Activated effector memory CD4-positive, alpha-beta T cell treated with anti-CD3 and anti-CD28 coated beads, Interleukin-2, amount 50 U/mL, for 16 hours (primary cell): ENCODE measurements around the gene COX4I2.
"Not testable (repeated sequence)": the region's sequence is repeated elsewhere in the genome, so short reads cannot be mapped to it uniquely, and the experiment has no call there.

Source experiments
- DNase-seq: peaks from one replicate; pipeline ENCODE4 v3.0.0-alpha.2; 2020

COX4I2 gene

GRCh38 chr20:31608251-31608945 lies 29.3 kb upstream of the COX4I2 start:
- DNase-seq = no peak

GRCh38 chr20:31612271-31612640 lies 25.5 kb upstream of the COX4I2 start:
- DNase-seq = not testable (repeated sequence)

- no peak for DNase-seq
Measured at GRCh38 chr20:31615416-31615815, 22.3 kb upstream of the COX4I2 start.

- no peak for DNase-seq
Measured at GRCh38 chr20:31617432-31618104, 20.1 kb upstream of the COX4I2 start.

GRCh38 chr20:31620246-31620645 lies 17.5 kb upstream of the COX4I2 start:
- DNase-seq = no peak

- DNase-seq = not testable (repeated sequence)
Measured at GRCh38 chr20:31623123-31623505, 14.6 kb upstream of the COX4I2 start.

GRCh38 chr20:31626534-31626933 lies 11.2 kb upstream of the COX4I2 start:
- DNase-seq = not testable (repeated sequence)

- not testable (repeated sequence) for DNase-seq
Measured at GRCh38 chr20:31628057-31628456, 9.7 kb upstream of the COX4I2 start.

- no peak for DNase-seq
Measured at GRCh38 chr20:31630187-31630790, 7.4 kb upstream of the COX4I2 start.

- no peak for DNase-seq
Measured at GRCh38 chr20:31632548-31633338, 5.0 kb upstream of the COX4I2 start.

GRCh38 chr20:31633339-31633914 lies 4.3 kb upstream of the COX4I2 start:
- no peak for DNase-seq

- DNase-seq = no peak
Measured at GRCh38 chr20:31638317-31638716, 605 bp downstream of the COX4I2 start.

- DNase-seq = no peak
Measured at GRCh38 chr20:31638816-31639215, 1.1 kb downstream of the COX4I2 start.

GRCh38 chr20:31640259-31640658 lies 2.5 kb downstream of the COX4I2 start:
- DNase-seq = no peak

GRCh38 chr20:31641391-31641790 lies 3.7 kb downstream of the COX4I2 start:
- DNase-seq = no peak

GRCh38 chr20:31642837-31643236 lies 5.1 kb downstream of the COX4I2 start:
- no peak for DNase-seq

- no peak for DNase-seq
Measured at GRCh38 chr20:31643522-31643921, 5.8 kb downstream of the COX4I2 start.

GRCh38 chr20:31644701-31645100 lies 7.0 kb downstream of the COX4I2 start:
- DNase-seq = no peak

- not testable (repeated sequence) for DNase-seq
Measured at GRCh38 chr20:31648104-31648503, 10.4 kb downstream of the COX4I2 start.

- no peak for DNase-seq
Measured at GRCh38 chr20:31652917-31653396, 15.2 kb downstream of the COX4I2 start.

GRCh38 chr20:31653561-31653960 lies 15.8 kb downstream of the COX4I2 start:
- DNase-seq = no peak

GRCh38 chr20:31654534-31654933 lies 16.8 kb downstream of the COX4I2 start:
- DNase-seq = no peak
